ENCODE results near the gene GAREM1. TPM values are rescaled to one million over a fixed set of nuclear protein-coding genes. Genes with fewer than 3 reads are reported as not detected.

Gene GAREM1
- total and polyA plus RNA-seq, 2 of the 8 experiments (the other 6 are each of a cell fraction or from before 2014, with no cell fraction given): 3.6 to 9.2 TPM

- Histone ChIP-seq H3K14ac (ENCODE audit: insufficient read length) (no peak overlapping the region), H4K8ac (ENCODE audit: extremely low read depth, insufficient read depth, low read length) (no peak overlapping the region), H3K9me3 (ENCODE audit: insufficient read depth in 2 of 2, low read depth in 1 of 2, low read length in 1 of 2) (no peaks in the 10 kb centered on the region), H2BK5ac (ENCODE audit: low read depth, low read length) (no peak overlapping the region), H3K23ac (ENCODE audit: insufficient read length) (no peak overlapping the region), H3K56ac (replicated peaks; ENCODE audit: insufficient read length, low read depth, low read length) (no peak overlapping the region), H3K18ac (ENCODE audit: extremely low read depth, low read length) (no peak overlapping the region), H3K79me2 (ENCODE audit: control insufficient read depth in 1 of 2, insufficient read depth in 2 of 2, low read length in 2 of 2) (no peaks in the 10 kb centered on the region), H2AFZ (ENCODE audit: low read length) (0 out of 2 replicates have a peak overlapping the region, but pooled peaks have one; percentile 0), H3K4ac (replicated peaks; ENCODE audit: insufficient read length, low read depth, low read length) (no peak overlapping the region), H4K20me1 (replicated peaks in 1 of 2; ENCODE audit: control insufficient read depth in 1 of 2, insufficient read depth in 2 of 2, low read length in 2 of 2) (no peaks in the 10 kb centered on the region), H3K36me3 (ENCODE audit: control insufficient read depth in 2 of 4, insufficient read depth in 4 of 4, low read length in 3 of 4) (no peaks in the 10 kb centered on the region; a peak in 1 of 8 replicates), H3K4me1 (replicated peaks in 1 of 4; ENCODE audit: control insufficient read depth in 3 of 4, insufficient read depth in 4 of 4, low read length in 3 of 4) (peaks cover 0 to 7% (median 0%) of the 10 kb centered on the region in 4 experiments; a peak in 2 of 7 replicates), H4K91ac (replicated peaks; ENCODE audit: insufficient read length, low read length) (no peak overlapping the region), H3K79me1 (ENCODE audit: low read depth, low read length) (no peaks in the 10 kb centered on the region), H3K23me2 (ENCODE audit: low read depth, low read length) (no peaks in the 10 kb centered on the region), H3K27me3 (replicated peaks in 1 of 4; ENCODE audit: control insufficient read depth in 3 of 4, extremely low read depth in 1 of 4, insufficient read depth in 3 of 4, low read length in 3 of 4) (no peaks in the 10 kb centered on the region), H2AK5ac (ENCODE audit: low read depth, low read length) (no peak overlapping the region), H3K4me3 (ENCODE audit: extremely low read depth in 1 of 4, insufficient read depth in 2 of 4, low read depth in 3 of 4, low read length in 4 of 4) (no peak overlapping the region), H2BK12ac (ENCODE audit: low read depth, low read length) (no peak overlapping the region), H3K9ac (replicated peaks in 1 of 4; ENCODE audit: extremely low read depth in 1 of 4, low read depth in 3 of 4, low read length in 3 of 4) (no peak overlapping the region), H2BK120ac (replicated peaks; ENCODE audit: low read depth, low read length) (no peak overlapping the region), H2BK20ac (ENCODE audit: low read length) (no peak overlapping the region), H4K5ac (ENCODE audit: insufficient read length, low read depth, low read length) (no peak overlapping the region), H3K4me2 (ENCODE audit: insufficient read depth in 1 of 2, low read depth in 2 of 2, low read length in 2 of 2) (no peak overlapping the region), H3K27ac (ENCODE audit: low read depth, low read length) (no peak overlapping the region), H2BK15ac (ENCODE audit: low read length) (no peak overlapping the region)
- 85% methylated on average over 3 of the region's 3 CpGs; no CpG with 5 or more reads in 1 of the 2 experiments for WGBS, 2 experiments (ENCODE audit: extremely low coverage in 1 of 2, insufficient coverage in 1 of 2, insufficient read length in 1 of 2, insufficient replicate concordance in 2 of 2, low coverage in 1 of 2, low lambda C conversion rate in 2 of 2, missing lambda C conversion rate in 1 of 2)
- no peak for TF ChIP-seq PHF8 (conservative IDR thresholded peaks at IDR 0.05; ENCODE audit: low read depth, low read length)
- TF ChIP-seq POU5F1 (IDR thresholded peaks at IDR 0.05; ENCODE audit: low read depth, low read length): no peak
- TF ChIP-seq EGR1 (IDR thresholded peaks at IDR 0.05; ENCODE audit: borderline replicate concordance, low read depth, low read length): no peak
- no peak for TF ChIP-seq SIX5 (IDR thresholded peaks at IDR 0.05; ENCODE audit: low read depth, low read length)
- no peak for TF ChIP-seq MAX (IDR thresholded peaks at IDR 0.05)
- TF ChIP-seq ASH2L (IDR thresholded peaks at IDR 0.05; ENCODE audit: low read length): no peak
- TF ChIP-seq RAD21 (IDR thresholded peaks at IDR 0.05 in 1 of 2, conservative IDR thresholded peaks at IDR 0.05 in 1 of 2; ENCODE audit: low read depth in 2 of 2, low read length in 2 of 2): no peak
- no peak for TF ChIP-seq BCL11A (IDR thresholded peaks at IDR 0.05; ENCODE audit: low read depth in 2 of 2, low read length in 2 of 2)
- ChIA-PET CTCF (ENCODE audit: partially characterized antibody) (interaction anchor here (0.5 to 2.1 kb wide), 9 partner anchors 9 to 301 kb away, joined by 3 to 9 read pairs (median 3); no protein-coding TSS in a partner anchor), POLR2A (ENCODE audit: partially characterized antibody) (no interaction called here)
- DNase-seq (ENCODE audit: low read depth in 1 of 2, low spot score in 2 of 2) (no peak), FAIRE-seq (no peak)
Measured at GRCh38 chr18:32251466-32251865, 219.2 kb downstream of the GAREM1 start.

Data from H1 (cell line).